GM12801 (cell line): Measurements from ENCODE around the gene PDIA6.

Source experiments
- CTCF ChIP-seq: IDR thresholded peaks from one replicate; pipeline ENCODE4 v1.5.1; 2011; ENCODE audit warnings: control low read depth; ENCODE audit not compliant: insufficient read length; ENCODE audit errors: extremely low read depth

Gene PDIA6

DNA sequence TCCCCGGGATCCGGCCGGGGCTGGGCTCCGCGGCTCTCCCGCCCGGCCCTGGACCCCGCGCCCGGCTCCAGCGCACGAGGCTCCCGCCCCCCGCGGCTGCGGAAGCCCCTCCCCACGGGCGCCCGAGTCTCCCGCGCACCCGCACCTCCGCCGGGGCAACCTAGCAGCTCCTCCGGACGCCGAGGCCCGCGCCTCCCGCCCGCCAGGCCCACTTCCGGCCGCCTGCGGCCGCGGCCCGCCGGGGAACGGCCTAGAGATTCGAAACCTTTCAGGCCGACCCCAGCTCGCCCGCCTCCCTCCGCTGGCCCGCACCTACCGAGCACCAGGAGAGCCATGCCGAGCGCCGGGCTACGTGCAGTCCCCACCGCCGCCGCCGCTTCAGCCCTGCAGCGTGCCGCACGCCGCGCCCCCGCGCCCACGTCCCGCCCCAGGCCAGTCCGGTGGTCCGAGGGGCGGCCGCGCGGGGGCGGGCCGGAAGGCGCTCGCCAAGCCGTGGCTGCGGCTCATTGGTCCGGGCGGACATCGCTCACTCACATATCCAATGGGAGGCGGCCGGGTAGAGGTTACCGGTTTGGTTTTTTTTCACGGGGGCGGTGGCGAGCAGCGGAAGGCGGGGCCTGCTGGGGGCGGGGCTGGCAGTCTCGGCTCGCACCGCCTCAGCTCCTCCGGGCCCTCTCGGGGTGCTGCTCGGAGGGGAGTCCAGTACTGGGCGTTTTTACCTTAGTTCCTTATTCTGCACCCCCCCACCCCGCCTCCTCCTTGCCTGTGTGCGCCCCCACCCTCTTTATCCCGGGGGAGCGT lies at the start of gene PDIA6:
PDIA6 (minus strand) TSS at position 424 of the 801 bp plus-strand sequence; CDS start at position 335, 89 bp downstream.
- TF ChIP-seq CTCF, result no peak

GRCh38 chr2:10862330-10862729 lies 49.7 kb upstream of the PDIA6 start:
- no peak for TF ChIP-seq CTCF

GRCh38 chr2:10861765-10862164 lies 49.2 kb upstream of the PDIA6 start:
- TF ChIP-seq CTCF, result no peak

GRCh38 chr2:10860814-10861325 lies 48.3 kb upstream of the PDIA6 start:
- no peak for TF ChIP-seq CTCF

DNA sequence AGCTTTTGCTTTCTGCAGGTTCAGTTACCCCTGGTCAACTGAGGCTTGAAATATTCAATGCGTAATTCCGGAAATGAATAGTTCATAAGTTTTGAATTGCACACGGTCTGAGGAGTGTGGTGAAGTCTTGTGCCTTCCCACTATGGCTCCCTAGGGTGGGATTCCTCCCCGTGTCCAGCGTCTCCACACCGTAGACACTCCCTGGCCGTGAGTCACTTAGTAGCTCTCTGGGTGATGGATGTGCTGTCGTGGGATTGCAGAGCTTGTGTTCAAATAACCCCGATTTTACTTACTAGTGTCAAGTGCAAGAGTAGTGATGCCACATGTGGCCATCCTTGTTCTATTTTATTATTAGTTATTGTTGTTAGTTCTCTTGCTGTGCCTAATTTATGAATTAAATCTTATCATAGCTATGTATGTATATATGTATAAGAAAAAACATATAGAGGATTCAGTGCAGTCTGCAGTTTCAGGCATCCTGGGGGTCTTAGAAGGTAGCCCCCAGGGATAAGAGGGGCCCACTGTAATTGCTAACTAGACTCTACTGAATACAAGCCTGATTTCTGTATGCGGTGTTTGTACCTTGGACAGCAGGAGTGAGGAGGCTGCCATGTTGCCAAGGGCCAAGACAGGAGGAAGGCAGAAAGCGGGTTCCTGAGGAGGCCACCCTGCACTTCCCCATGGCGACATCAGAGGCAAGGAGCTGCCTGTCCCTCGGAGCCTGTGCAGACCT lies 47.7 kb upstream of the PDIA6 start:
- TF ChIP-seq CTCF, result no peak

GRCh38 chr2:10859278-10859677 lies 46.7 kb upstream of the PDIA6 start:
- no peak for TF ChIP-seq CTCF

DNA sequence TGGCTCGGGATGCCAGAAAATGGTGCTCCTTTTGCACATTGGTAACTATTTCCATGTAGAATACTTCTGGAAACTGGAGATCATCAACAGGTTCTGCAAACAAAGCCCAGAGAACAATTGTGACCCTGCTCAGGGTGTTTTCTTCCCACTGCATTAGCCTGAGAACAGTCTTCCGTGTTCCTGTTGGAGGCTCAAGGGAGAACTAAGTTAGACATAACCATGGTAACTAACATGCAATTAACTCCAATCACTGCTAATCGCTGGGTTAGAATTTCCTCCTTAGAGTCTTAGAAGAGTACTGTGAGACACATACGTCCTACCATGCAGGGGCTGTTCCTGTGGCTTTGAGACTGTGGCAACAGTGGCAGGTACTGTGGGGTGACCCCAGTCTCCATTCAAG lies 36.0 kb upstream of the PDIA6 start:
- TF ChIP-seq CTCF, result no peak
